Nephron (organoid): ENCODE data around the gene FRRS1L.

Experiments
- H3K27ac Mint-ChIP-seq, 3 experiments: 2 replicates each; pipeline ENCODE4 v1.8.0; 2020; ENCODE audit warnings: mixed read lengths in 3 of 3, mild to moderate bottlenecking in 2 of 3, moderate library complexity in 1 of 3
- H3K27me3 Mint-ChIP-seq: 2 replicates; pipeline ENCODE4 v1.8.0; 2021; ENCODE audit warnings: low read depth, mild to moderate bottlenecking, moderate library complexity, mixed read lengths
- H3K36me3 Mint-ChIP-seq: 2 replicates; pipeline ENCODE4 v1.8.0; 2020; ENCODE audit warnings: low read depth, mixed read lengths
- H3K4me1 Mint-ChIP-seq: 2 replicates; pipeline ENCODE4 v1.8.0; 2020; ENCODE audit warnings: mixed read lengths
- H3K4me3 Mint-ChIP-seq, 3 experiments: 2 replicates each; pipeline ENCODE4 v1.8.0; 2020; ENCODE audit warnings: mild to moderate bottlenecking in 3 of 3, mixed read lengths in 3 of 3, moderate library complexity in 2 of 3
- H3K9me3 Mint-ChIP-seq: 2 replicates; pipeline ENCODE4 v1.8.0; 2020; ENCODE audit warnings: mixed read lengths
- TF ChIP-seq, protein P1 (sequence below), 3 experiments: fragments of 200-600 bp; sonication (generic); IDR thresholded peaks; one replicate each; pipeline ENCODE4 v1.5.0; 2021; ENCODE audit warnings: antibody characterized with exemption in 3 of 3; ENCODE audit not compliant: unreplicated experiment in 3 of 3

The FRRS1L gene

DNA sequence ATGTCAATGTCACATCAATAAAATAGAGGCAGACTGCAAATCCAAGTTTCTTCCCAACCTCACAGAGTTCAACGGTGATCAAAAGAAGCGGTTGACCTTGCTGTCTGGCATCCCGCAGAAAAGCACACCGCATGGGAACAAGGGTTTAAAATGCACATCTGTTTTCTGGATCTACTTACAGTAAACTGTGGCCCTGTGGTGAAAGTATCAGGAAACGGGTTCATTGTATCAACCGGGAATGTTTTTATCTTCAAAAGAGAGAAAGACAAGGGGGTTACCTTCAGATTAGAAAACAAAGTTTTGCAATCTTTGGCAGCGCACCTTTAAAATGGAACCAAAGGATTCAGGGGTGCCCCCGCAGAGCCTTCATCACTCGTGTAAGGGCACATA, 15.5 kb upstream of the FRRS1L start:
- TF ChIP-seq, protein P1, sequence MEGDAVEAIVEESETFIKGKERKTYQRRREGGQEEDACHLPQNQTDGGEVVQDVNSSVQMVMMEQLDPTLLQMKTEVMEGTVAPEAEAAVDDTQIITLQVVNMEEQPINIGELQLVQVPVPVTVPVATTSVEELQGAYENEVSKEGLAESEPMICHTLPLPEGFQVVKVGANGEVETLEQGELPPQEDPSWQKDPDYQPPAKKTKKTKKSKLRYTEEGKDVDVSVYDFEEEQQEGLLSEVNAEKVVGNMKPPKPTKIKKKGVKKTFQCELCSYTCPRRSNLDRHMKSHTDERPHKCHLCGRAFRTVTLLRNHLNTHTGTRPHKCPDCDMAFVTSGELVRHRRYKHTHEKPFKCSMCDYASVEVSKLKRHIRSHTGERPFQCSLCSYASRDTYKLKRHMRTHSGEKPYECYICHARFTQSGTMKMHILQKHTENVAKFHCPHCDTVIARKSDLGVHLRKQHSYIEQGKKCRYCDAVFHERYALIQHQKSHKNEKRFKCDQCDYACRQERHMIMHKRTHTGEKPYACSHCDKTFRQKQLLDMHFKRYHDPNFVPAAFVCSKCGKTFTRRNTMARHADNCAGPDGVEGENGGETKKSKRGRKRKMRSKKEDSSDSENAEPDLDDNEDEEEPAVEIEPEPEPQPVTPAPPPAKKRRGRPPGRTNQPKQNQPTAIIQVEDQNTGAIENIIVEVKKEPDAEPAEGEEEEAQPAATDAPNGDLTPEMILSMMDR (IDR thresholded peaks at IDR 0.05; ENCODE audit: unreplicated experiment in 3 of 3): no peak
- Mint-ChIP-seq H3K4me3 (no peak overlapping the region), H3K36me3 (no peaks in the 10 kb centered on the region), H3K27me3 (peaks cover 17% of the 10 kb centered on the region), H3K27ac (no peak overlapping the region), H3K4me1 (no peaks in the 10 kb centered on the region), H3K9me3 (no peaks in the 10 kb centered on the region)

DNA sequence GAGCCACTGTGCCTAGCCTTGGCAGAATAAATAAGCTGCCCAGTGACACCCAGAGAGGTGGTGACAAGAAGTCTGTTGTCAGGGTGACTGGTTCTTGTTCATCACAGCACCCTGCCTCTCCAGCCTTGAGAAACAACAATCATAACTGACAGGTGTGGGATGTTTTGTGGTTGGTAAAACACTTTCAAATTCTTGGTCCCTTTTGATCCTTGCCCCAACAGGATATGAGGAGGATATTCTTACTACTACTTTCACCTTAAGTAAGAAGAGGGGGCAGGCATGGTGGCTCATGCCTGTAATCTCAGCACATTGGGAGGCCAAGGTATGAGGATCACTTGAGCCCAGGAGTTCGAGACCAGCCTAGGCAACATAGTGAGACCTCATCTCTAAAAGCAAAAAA, 14.2 kb upstream of the FRRS1L start:
- Mint-ChIP-seq H3K36me3 (no peaks in the 10 kb centered on the region), H3K4me1 (no peaks in the 10 kb centered on the region), H3K27me3 (peaks cover 9% of the 10 kb centered on the region), H3K27ac (no peak overlapping the region), H3K4me3 (no peak overlapping the region), H3K9me3 (no peaks in the 10 kb centered on the region)
- TF ChIP-seq, protein P1 (IDR thresholded peaks at IDR 0.05; ENCODE audit: unreplicated experiment in 3 of 3): no peak

DNA sequence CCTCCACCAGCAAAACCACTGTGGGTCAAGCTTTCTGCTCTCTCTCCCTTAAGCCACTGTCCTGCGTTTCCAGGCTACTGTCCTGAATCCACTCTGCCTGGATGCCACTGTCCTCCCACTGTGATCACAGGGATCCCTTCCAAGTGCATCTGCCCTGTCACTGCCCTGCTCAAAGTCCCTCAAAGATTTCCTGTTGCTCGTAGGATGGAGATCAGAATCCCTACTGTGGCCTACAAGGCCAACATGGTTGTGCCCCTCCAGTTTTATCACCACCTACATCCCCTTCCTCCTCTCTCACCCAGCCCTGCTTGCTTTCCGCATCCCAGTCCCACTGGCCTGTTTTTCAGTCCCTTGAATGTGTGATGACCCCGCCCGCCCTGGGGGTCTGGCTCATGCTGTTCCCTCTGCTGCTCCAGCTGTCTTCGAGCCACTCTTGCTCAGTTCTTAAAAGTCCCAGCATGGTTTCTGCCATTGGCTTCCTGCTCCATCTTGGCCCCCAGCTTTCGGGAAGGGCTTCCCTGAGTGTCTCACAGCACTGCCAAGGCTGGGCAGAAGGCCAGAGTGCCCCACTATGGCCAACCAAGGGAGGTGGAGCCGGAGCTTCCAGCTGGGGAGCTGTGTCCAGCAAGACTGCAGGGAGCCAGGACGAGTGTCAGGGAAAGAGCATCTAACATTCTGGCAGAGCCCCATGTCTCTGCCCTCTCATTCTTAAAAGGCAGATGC, 12.9 kb upstream of the FRRS1L start:
- Mint-ChIP-seq H3K27ac (no peak overlapping the region), H3K36me3 (no peaks in the 10 kb centered on the region), H3K9me3 (no peaks in the 10 kb centered on the region), H3K4me1 (no peaks in the 10 kb centered on the region), H3K4me3 (no peak overlapping the region), H3K27me3 (peaks cover 9% of the 10 kb centered on the region)
- TF ChIP-seq, protein P1 (IDR thresholded peaks at IDR 0.05; ENCODE audit: unreplicated experiment in 3 of 3): no peak

DNA sequence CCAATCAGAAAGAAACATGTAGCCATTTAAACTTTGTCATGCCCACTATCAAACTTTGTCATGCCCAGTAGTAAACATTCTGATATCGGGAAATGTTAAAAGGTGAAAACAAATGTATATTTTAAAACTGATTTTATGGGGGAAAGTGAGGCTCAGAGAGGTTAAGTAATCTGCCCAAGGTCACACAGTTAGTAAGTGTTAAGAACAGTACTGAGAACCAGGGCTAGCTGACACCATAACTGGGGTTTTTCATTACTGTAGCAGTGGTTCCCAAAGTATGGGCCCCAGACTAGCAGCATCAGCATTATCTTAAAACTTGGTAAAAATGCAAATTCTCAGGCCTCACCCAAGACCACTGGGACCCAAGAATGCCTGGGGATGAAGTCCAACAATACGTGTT, 9.9 kb upstream of the FRRS1L start:
- Mint-ChIP-seq H3K27me3 (peaks cover 6% of the 10 kb centered on the region), H3K4me3 (no peak overlapping the region), H3K36me3 (no peaks in the 10 kb centered on the region), H3K9me3 (no peaks in the 10 kb centered on the region), H3K4me1 (no peaks in the 10 kb centered on the region), H3K27ac (no peak overlapping the region)
- TF ChIP-seq, protein P1 (IDR thresholded peaks at IDR 0.05; ENCODE audit: unreplicated experiment in 3 of 3): no peak

DNA sequence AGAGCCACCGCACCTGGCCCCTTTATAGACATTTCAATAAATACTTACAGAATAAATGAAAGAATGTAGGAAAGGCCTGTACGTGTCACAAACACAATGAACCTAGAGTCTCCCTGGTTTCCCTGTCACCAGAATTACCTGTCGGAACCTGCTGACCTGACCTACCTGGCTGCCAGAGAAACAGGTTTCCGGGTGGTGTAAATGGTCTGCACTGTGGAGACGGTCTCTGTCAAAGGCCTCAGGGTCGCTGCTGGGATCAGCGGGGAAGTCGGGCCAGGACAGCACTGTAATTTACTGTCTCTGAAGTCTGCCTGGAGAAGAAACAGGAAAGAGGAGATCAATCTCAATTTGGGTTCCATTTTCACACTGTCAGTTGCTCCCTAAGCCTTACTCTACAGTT, 9.3 kb upstream of the FRRS1L start:
- Mint-ChIP-seq H3K27ac (no peak overlapping the region), H3K9me3 (no peaks in the 10 kb centered on the region), H3K36me3 (no peaks in the 10 kb centered on the region), H3K27me3 (peaks cover 4% of the 10 kb centered on the region), H3K4me1 (no peaks in the 10 kb centered on the region), H3K4me3 (no peak overlapping the region)
- TF ChIP-seq, protein P1 (IDR thresholded peaks at IDR 0.05; ENCODE audit: unreplicated experiment in 3 of 3): no peak

DNA sequence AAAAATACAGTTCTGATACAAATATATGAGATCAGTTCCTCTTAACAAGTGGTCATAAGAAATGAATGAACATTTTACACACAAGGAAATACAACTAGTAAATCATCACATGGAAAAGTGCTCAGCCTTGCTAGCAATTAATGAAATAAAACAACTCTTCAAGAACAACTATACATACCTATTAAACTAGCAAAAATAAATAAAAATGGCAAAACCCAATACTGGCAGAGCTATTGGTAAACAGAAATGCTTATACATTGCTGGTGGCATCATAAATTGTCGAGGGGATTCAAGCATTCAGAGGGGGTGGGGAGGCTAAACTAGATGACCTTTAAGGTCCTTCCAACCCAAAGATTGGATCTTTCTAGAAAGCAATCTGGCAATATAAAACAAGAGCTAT, 5.9 kb upstream of the FRRS1L start:
- Mint-ChIP-seq H3K27ac (no peak overlapping the region), H3K4me1 (no peaks in the 10 kb centered on the region), H3K9me3 (no peaks in the 10 kb centered on the region), H3K4me3 (no peak overlapping the region), H3K36me3 (no peaks in the 10 kb centered on the region), H3K27me3 (peaks cover 22% of the 10 kb centered on the region)
- TF ChIP-seq, protein P1 (IDR thresholded peaks at IDR 0.05; ENCODE audit: unreplicated experiment in 3 of 3): no peak
